SK-N-SH (cell line): ENCODE data around the gene OR4D11.

Experiments
- CTCF ChIP-seq: fragments of 200-600 bp; sonication (generic); IDR thresholded peaks from 2 replicates; pipeline ENCODE4 v1.6.1; 2017; ENCODE audit warnings: antibody characterized with exemption, mild to moderate bottlenecking, moderate library complexity
- EZH2phosphoT487 ChIP-seq: fragments of 200-600 bp; sonication (generic); IDR thresholded peaks from 2 replicates; pipeline ENCODE4 v1.6.1; 2017; ENCODE audit warnings: low read depth, mixed run types, mild to moderate bottlenecking, antibody characterized with exemption, moderate library complexity, borderline replicate concordance
- JUND ChIP-seq: IDR thresholded peaks from 2 replicates; pipeline ENCODE4 v1.4.0; 2012
- NFIC ChIP-seq: IDR thresholded peaks from 2 replicates; pipeline ENCODE4 v1.4.0; 2012; ENCODE audit warnings: borderline replicate concordance
- POLR2AphosphoS5 ChIP-seq: IDR thresholded peaks from 2 replicates; pipeline ENCODE4 v1.6.1; 2012; ENCODE audit warnings: low read depth, low read length
- SIN3A ChIP-seq: IDR thresholded peaks from 2 replicates; pipeline ENCODE4 v1.6.1; 2012; ENCODE audit warnings: low read depth, mild to moderate bottlenecking, low read length, moderate library complexity, borderline replicate concordance
- TAF1 ChIP-seq: IDR thresholded peaks from 2 replicates; pipeline ENCODE4 v1.6.1; 2012; ENCODE audit warnings: low read depth, mild to moderate bottlenecking, low read length, moderate library complexity, borderline replicate concordance
- TF ChIP-seq, protein P1 (sequence below): IDR thresholded peaks from 2 replicates; pipeline ENCODE4 v1.4.0; 2012; ENCODE audit warnings: low read depth, borderline replicate concordance
- TF ChIP-seq, protein P2 (sequence below): fragments of 150-350 bp; IDR thresholded peaks from 2 replicates; pipeline ENCODE4 v1.6.1; 2017; ENCODE audit warnings: antibody characterized with exemption, low read length, low read depth, borderline replicate concordance
- TF ChIP-seq, protein P3 (sequence below): IDR thresholded peaks from 2 replicates; pipeline ENCODE4; 2012

- TF ChIP-seq CTCF (no peak), TAF1 (no peak), NFIC (no peak), POLR2AphosphoS5 (no peak), JUND (no peak), SIN3A (no peak), EZH2phosphoT487 (no peak)
- TF ChIP-seq, protein P1, sequence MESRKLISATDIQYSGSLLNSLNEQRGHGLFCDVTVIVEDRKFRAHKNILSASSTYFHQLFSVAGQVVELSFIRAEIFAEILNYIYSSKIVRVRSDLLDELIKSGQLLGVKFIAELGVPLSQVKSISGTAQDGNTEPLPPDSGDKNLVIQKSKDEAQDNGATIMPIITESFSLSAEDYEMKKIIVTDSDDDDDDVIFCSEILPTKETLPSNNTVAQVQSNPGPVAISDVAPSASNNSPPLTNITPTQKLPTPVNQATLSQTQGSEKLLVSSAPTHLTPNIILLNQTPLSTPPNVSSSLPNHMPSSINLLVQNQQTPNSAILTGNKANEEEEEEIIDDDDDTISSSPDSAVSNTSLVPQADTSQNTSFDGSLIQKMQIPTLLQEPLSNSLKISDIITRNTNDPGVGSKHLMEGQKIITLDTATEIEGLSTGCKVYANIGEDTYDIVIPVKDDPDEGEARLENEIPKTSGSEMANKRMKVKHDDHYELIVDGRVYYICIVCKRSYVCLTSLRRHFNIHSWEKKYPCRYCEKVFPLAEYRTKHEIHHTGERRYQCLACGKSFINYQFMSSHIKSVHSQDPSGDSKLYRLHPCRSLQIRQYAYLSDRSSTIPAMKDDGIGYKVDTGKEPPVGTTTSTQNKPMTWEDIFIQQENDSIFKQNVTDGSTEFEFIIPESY: no peak
- TF ChIP-seq, protein P2, sequence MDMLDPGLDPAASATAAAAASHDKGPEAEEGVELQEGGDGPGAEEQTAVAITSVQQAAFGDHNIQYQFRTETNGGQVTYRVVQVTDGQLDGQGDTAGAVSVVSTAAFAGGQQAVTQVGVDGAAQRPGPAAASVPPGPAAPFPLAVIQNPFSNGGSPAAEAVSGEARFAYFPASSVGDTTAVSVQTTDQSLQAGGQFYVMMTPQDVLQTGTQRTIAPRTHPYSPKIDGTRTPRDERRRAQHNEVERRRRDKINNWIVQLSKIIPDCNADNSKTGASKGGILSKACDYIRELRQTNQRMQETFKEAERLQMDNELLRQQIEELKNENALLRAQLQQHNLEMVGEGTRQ: no peak
- TF ChIP-seq, protein P3, sequence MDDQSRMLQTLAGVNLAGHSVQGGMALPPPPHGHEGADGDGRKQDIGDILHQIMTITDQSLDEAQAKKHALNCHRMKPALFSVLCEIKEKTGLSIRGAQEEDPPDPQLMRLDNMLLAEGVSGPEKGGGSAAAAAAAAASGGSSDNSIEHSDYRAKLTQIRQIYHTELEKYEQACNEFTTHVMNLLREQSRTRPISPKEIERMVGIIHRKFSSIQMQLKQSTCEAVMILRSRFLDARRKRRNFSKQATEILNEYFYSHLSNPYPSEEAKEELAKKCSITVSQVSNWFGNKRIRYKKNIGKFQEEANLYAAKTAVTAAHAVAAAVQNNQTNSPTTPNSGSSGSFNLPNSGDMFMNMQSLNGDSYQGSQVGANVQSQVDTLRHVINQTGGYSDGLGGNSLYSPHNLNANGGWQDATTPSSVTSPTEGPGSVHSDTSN: no peak
Observed at GRCh38 chr11:59456661-59457060, 46.7 kb upstream of the OR4D11 start, which contains the start of gene OR4D6.
